Endothelial cell of umbilical vein (primary cell): ENCODE data around the gene DHRS7B.

ENCODE experiments used
- EZH2 ChIP-seq: IDR thresholded peaks from 2 replicates; pipeline ENCODE4 v1.6.1; 2012; ENCODE audit warnings: borderline replicate concordance, low read depth, mild to moderate bottlenecking, moderate library complexity, low read length, inconsistent platforms; ENCODE audit not compliant: severe bottlenecking
- POLR2A ChIP-seq: IDR thresholded peaks from 2 replicates; pipeline ENCODE4 v1.6.1; 2012; ENCODE audit warnings: low read depth, mild to moderate bottlenecking, control low read depth, low read length
- POLR2AphosphoS5 ChIP-seq: IDR thresholded peaks from 2 replicates; pipeline ENCODE4 v1.6.1; 2012; ENCODE audit warnings: low read depth, mild to moderate bottlenecking, control low read depth, low read length, moderate library complexity; ENCODE audit not compliant: insufficient read depth
- TF ChIP-seq, protein P1 (sequence below), 2 donors: IDR thresholded peaks; 1 replicate in 1 of 2; 2 replicates in 1 of 2; pipeline ENCODE4 v1.5.1; 2011; ENCODE audit warnings: low read length in 2 of 2, mild to moderate bottlenecking in 2 of 2, moderate library complexity in 2 of 2, control low read depth in 1 of 2, inconsistent platforms in 1 of 2, low read depth in 1 of 2; ENCODE audit not compliant: insufficient read depth in 1 of 2; ENCODE audit errors: extremely low read depth in 1 of 2

DNA sequence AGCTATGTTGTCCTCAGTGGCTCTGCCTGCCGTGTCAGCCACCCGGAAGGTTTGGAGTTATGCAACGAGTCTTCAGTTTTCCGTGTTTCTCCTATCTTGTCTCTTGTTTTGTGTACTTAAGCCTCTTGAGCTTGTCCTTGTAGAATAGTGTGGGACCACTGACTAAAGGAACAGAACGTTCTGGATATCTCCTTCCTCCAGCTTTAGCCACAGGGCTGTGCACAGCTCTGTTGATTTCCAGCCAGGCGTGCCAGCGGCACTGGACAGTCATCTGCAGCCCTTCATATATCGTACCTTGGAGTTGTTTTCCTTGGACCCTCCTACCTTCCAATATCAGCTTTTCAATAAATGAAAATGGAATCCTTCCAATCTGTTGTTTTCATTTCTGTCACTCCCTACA is 47.4 kb downstream of the DHRS7B start:
- TF ChIP-seq POLR2AphosphoS5 (no peak), EZH2 (no peak), POLR2A (no peak)
- TF ChIP-seq, protein P1, sequence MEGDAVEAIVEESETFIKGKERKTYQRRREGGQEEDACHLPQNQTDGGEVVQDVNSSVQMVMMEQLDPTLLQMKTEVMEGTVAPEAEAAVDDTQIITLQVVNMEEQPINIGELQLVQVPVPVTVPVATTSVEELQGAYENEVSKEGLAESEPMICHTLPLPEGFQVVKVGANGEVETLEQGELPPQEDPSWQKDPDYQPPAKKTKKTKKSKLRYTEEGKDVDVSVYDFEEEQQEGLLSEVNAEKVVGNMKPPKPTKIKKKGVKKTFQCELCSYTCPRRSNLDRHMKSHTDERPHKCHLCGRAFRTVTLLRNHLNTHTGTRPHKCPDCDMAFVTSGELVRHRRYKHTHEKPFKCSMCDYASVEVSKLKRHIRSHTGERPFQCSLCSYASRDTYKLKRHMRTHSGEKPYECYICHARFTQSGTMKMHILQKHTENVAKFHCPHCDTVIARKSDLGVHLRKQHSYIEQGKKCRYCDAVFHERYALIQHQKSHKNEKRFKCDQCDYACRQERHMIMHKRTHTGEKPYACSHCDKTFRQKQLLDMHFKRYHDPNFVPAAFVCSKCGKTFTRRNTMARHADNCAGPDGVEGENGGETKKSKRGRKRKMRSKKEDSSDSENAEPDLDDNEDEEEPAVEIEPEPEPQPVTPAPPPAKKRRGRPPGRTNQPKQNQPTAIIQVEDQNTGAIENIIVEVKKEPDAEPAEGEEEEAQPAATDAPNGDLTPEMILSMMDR (IDR thresholded peaks at IDR 0.05; ENCODE audit: extremely low read depth in 1 of 2, insufficient read depth in 1 of 2, low read depth in 1 of 2, low read length in 2 of 2): no peak
